ENCODE results near the gene KRT27.
"Not testable (repeated sequence)": the region's sequence is repeated elsewhere in the genome, so short reads cannot be mapped to it uniquely, and the experiment has no call there.

Gene KRT27

GRCh38 chr17:40753804-40754203, 28.5 kb downstream of the KRT27 start:
- DNase-seq (ENCODE audit: low spot score): no peak

- no peak for DNase-seq (ENCODE audit: low spot score)
Observed at GRCh38 chr17:40751065-40751464, 31.3 kb downstream of the KRT27 start.

DNA sequence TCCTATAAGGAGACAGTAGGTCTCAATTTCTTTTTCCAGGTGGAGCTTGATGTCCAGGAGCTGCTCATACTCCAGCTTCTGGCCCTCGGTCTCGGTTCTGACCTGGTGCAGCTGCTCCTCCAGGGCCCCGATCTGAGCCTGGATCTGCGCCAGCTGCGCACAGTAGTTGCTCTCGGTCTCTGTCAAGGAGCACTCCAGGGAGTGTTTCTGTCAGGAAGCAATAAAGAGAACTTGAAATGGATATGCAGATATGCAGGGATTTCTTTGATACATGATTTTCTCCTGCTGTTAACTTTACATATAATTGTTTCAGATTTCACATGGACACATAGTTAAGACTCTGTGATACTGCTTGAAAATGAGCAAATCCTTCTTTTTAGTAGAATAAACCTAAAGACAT, 32.0 kb downstream of the KRT27 start:
- DNase-seq (ENCODE audit: low spot score): no peak

DNA sequence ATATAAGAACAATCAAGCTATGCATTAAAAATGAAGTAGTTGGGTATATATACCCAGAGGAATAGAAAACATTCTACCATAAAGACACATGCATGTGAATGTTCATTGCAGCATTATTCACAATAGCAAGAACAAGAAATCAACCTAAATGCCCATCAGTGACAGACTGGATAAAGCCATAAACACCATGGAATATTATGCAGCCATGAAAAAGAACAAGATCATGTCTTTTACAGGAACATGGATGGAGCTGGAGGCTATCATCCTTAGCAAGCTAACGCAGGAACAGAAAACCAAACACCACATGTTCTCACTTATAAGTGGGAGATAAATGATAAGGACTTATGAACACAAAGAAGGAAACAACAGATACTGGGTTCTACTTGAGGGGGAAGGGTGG, 33.7 kb downstream of the KRT27 start:
- not testable (repeated sequence) for DNase-seq (ENCODE audit: low spot score)

GRCh38 chr17:40738553-40738952, 43.8 kb downstream of the KRT27 start:
- DNase-seq (ENCODE audit: low spot score): no peak

GRCh38 chr17:40735016-40735415, 47.3 kb downstream of the KRT27 start:
- DNase-seq (ENCODE audit: low spot score): no peak

- no peak for DNase-seq (ENCODE audit: low spot score)
Observed at GRCh38 chr17:40734018-40734417, 48.3 kb downstream of the KRT27 start.

GRCh38 chr17:40730970-40731369, 51.4 kb downstream of the KRT27 start:
- no peak for DNase-seq (ENCODE audit: low spot score)

DNA sequence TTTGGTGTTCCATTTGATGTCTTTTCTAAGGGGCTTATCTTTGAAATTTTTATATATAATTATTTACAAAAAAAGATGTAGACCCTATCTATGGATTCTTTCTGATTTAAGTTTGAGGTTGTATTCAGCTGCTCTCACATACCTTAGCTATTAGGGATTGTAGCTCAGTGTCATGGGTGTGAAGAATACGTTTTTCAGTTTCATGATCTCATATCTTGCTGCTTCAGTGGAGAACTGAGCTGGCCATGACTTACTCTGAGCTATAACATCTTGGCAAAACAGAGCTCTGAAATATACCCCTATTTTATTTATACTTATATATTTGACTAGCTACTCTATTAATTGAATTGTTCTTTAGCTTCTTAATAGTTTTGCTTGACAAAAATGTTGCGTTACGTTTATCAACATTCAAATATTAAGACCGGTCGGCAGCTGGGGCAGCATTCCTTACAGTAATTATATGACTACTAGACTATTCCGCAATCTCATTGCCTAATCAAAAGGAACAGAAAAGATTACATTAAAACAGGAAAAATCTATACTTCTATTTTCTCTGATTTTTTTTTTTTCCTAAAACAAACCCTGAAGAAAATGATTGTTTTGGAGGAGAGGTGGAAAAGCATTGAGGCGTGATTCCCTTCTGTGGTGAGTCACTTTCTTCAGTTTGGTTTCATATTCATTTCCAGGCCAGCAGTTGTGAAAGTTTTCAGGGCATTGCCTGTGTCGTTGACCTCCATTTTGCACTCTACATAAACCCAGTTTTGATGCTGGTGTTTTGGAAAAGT, 54.7 kb downstream of the KRT27 start:
- DNase-seq (ENCODE audit: low spot score): no peak

DNA sequence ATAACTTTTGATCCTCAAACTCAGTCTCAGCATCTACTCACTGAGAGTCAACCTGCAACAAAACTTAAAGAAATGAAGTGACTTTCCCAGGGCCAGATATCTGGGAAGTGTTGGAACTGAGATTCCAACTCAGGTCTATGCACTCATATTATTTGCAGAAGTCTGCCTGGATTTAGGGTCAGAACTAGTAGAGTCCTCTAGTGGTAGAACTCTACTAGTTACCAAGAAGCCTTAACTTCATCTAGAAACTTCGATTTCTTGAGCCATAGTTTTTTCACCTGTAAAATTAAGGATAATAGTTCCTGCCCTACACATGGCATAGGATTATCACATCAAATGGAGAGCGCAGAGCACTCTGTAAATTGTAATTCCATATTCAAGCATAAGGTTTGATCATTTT, 55.4 kb downstream of the KRT27 start:
- DNase-seq (ENCODE audit: low spot score): no peak

Measured in CD4-positive, alpha-beta T cell treated with Interleukin-15 for 4 hours (primary cell).